ENCODE data around the gene RTN4RL1.

DNA sequence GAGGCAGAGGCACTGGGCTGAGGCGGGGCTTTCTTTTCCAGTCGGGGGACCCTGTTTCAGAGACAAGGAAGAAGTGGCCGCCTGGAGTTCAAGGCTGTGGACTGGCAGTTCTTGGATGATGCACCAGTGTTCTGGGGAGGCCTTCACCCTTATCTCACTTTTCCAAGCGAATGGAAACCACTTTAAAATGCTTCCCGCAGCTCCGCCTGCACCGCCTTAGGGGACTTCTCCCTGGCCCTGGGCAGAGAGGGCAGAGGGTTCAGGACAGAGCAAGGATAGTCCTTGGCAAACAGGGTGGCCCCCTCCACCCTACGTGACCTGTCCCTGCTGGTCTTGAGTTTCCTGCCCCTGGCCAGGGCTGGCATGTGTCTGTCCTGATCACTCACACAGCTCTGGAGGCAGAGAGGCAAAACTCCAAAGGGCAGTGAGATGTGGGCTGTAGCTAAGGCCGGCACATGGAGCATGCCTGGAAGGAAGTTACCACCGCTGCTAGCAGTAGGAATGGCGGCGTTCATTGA is 20.6 kb downstream of the RTN4RL1 start:
- TF ChIP-seq POLR2A (IDR thresholded peaks at IDR 0.05) (no peak), EP300 (IDR thresholded peaks at IDR 0.05) (no peak)
- TF ChIP-seq, protein P1, sequence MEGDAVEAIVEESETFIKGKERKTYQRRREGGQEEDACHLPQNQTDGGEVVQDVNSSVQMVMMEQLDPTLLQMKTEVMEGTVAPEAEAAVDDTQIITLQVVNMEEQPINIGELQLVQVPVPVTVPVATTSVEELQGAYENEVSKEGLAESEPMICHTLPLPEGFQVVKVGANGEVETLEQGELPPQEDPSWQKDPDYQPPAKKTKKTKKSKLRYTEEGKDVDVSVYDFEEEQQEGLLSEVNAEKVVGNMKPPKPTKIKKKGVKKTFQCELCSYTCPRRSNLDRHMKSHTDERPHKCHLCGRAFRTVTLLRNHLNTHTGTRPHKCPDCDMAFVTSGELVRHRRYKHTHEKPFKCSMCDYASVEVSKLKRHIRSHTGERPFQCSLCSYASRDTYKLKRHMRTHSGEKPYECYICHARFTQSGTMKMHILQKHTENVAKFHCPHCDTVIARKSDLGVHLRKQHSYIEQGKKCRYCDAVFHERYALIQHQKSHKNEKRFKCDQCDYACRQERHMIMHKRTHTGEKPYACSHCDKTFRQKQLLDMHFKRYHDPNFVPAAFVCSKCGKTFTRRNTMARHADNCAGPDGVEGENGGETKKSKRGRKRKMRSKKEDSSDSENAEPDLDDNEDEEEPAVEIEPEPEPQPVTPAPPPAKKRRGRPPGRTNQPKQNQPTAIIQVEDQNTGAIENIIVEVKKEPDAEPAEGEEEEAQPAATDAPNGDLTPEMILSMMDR (IDR thresholded peaks at IDR 0.05), result no peak
